ENCODE measurements around the gene ATP7B.
"Not testable (repeated sequence)": the region's sequence is repeated elsewhere in the genome, so short reads cannot be mapped to it uniquely, and the experiment has no call there.

ATP7B gene

DNA sequence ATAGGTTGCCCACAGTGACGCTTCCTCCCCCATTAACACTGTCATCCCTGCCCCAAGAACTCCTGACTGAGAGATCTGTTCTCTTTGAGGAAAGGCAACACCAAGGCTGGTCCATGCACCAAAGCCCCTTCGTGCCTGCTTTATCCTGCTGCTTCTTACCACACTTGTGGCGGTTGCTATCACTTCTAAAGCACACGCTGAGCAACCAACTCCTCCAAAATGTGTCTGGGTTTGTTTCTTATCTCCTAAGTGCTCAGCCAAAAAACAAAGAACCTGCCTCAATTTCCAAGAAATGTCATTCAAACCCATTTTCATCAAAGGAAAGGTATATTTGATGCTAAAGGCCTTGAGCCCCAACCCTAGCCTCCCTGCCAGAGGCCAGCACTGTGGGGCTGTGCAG, 14.6 kb downstream of the ATP7B start:
- DNase-seq (ENCODE audit: low read depth): no peak
- TF ChIP-seq MYC (IDR thresholded peaks at IDR 0.05; ENCODE audit: low read depth, low read length): no peak
- no peak for TF ChIP-seq POLR2A (IDR thresholded peaks at IDR 0.05; ENCODE audit: extremely low read depth, insufficient read length)
- TF ChIP-seq, protein P1, sequence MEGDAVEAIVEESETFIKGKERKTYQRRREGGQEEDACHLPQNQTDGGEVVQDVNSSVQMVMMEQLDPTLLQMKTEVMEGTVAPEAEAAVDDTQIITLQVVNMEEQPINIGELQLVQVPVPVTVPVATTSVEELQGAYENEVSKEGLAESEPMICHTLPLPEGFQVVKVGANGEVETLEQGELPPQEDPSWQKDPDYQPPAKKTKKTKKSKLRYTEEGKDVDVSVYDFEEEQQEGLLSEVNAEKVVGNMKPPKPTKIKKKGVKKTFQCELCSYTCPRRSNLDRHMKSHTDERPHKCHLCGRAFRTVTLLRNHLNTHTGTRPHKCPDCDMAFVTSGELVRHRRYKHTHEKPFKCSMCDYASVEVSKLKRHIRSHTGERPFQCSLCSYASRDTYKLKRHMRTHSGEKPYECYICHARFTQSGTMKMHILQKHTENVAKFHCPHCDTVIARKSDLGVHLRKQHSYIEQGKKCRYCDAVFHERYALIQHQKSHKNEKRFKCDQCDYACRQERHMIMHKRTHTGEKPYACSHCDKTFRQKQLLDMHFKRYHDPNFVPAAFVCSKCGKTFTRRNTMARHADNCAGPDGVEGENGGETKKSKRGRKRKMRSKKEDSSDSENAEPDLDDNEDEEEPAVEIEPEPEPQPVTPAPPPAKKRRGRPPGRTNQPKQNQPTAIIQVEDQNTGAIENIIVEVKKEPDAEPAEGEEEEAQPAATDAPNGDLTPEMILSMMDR (IDR thresholded peaks at IDR 0.05; ENCODE audit: low read depth, low read length): no peak
- TF ChIP-seq, protein P2, sequence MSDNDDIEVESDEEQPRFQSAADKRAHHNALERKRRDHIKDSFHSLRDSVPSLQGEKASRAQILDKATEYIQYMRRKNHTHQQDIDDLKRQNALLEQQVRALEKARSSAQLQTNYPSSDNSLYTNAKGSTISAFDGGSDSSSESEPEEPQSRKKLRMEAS (IDR thresholded peaks at IDR 0.05; ENCODE audit: low read depth, low read length): no peak
- H3K4me3 ChIP-seq (ENCODE audit: low read depth, low read length): no peak overlapping the region

DNA sequence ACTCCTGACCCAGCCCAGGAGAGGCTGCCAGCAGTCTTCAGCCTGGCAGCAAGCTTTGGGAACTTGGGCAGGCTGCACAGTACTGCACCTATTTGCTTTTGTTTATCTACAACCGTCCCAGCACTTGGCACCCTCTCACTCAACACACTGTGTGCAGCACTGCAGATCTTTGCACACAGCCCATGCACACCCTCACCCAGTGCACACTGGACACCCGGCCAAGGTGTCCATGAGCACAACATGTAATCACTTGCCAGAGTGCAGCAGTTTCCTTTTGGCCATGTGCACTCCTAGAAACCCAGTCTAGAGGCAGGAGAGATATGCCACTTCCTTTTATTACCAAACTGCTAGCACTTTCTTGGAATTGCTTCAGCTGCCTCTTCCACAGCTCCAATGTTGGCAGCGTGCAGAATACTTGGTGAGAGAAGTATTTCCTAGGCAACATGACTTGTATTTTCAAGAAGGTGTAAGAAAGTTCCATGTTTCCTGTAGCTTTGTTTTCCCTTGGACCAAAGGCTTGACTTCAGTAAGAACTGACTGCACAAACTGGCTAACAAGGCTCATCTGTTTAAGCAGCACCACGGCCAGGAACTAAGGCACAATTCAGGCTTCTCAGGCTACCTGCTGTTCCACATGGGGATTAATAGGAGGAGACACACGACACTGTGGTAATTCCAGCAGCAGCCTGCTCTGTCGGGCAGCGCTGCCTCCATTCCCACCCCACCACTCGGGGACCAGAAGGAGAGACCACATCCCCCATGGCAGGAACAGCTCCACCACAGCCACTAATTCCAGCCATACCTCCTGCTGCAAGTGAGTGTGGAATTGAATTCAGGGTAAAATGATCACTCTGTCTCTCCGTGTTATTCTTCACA, 15.3 kb downstream of the ATP7B start:
- DNase-seq (ENCODE audit: low read depth): peak; percentile 25
- TF ChIP-seq, protein P2 (IDR thresholded peaks at IDR 0.05; ENCODE audit: low read depth, low read length): peak; percentile 40; the same call in 1 of the 2 replicates
- TF ChIP-seq, protein P1 (IDR thresholded peaks at IDR 0.05; ENCODE audit: low read depth, low read length): no peak
- H3K4me3 ChIP-seq (ENCODE audit: low read depth, low read length): no peak overlapping the region

DNA sequence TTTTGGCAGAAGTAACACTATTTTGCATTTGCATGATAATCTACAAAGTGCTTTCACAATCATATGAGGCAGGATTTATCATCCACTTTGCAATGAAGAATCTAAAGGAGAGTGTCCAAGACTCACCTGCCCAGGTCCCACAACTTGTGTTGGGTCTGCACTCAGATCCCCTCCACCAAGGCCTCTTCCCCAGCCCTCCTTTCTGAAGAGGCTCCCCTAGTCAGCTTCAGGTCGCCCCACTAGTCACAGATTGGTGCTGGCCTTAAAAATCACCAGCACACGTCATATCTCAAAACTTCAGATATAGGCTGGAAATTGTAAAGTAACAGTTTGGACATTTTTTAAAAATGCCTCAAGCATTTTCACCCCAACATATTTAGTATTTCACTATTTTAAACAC, 17.5 kb downstream of the ATP7B start:
- DNase-seq (ENCODE audit: low read depth): no peak
- TF ChIP-seq POLR2A (IDR thresholded peaks at IDR 0.05; ENCODE audit: extremely low read depth, insufficient read length) (no peak), MYC (IDR thresholded peaks at IDR 0.05; ENCODE audit: low read depth, low read length) (no peak)
- TF ChIP-seq, protein P1 (IDR thresholded peaks at IDR 0.05; ENCODE audit: low read depth, low read length): no peak
- TF ChIP-seq, protein P2 (IDR thresholded peaks at IDR 0.05; ENCODE audit: low read depth, low read length): no peak
- H3K4me3 ChIP-seq (ENCODE audit: low read depth, low read length): no peak overlapping the region

DNA sequence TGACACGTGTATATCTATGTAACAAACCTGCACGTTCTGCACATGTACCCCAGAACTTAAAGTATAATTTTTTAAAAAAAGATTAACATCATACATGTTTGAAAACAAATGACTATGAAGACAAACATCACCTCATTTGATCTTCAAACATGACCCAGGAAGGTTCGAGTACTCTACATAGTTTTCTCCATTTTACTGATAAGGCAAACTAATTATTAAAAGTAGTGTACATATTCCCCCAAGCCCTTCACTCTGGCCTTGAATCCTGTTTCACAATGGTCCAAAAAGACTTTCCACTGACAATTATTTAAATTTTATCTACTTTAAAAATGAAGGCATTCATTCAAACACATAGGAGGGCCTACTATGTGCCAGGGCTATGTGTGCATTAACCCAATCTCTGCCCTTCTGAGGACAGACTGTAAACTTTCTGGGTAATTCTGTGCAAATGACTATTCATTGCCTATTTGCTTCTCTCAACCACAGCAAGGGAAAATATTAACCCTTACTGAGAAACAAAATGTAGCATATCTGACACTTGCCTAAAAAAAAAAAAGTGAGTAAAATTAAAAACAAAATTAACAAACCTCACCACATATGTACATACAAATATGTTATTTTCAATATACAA, 22.1 kb downstream of the ATP7B start:
- no peak for DNase-seq (ENCODE audit: low read depth)
- TF ChIP-seq, protein P2 (IDR thresholded peaks at IDR 0.05; ENCODE audit: low read depth, low read length): no peak
- TF ChIP-seq POLR2A (IDR thresholded peaks at IDR 0.05; ENCODE audit: extremely low read depth, insufficient read length) (no peak), MYC (IDR thresholded peaks at IDR 0.05; ENCODE audit: low read depth, low read length) (no peak)
- TF ChIP-seq, protein P1 (IDR thresholded peaks at IDR 0.05; ENCODE audit: low read depth, low read length): no peak
- no peak overlapping the region for H3K4me3 ChIP-seq (ENCODE audit: low read depth, low read length)

DNA sequence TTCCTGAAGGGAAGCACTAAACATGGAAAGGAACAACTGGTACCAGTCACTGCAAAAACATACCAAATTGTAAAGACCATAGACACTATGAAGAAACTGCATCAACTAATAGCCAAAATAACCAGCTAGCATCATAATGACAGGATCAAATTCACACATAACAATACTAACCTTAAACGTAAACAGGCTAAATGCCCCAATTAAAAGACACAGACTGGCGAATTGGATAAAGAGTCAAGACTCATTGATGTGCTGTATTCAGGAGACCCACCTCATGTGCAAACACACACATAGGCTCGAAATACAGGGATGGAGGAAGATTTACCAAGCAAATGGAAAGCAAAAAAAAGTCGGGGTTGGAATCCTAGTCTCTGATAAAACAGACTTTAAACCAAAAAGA, 26.3 kb downstream of the ATP7B start:
- H3K4me3 ChIP-seq (ENCODE audit: low read depth, low read length); DNase-seq (ENCODE audit: low read depth): not testable (repeated sequence)

DNA sequence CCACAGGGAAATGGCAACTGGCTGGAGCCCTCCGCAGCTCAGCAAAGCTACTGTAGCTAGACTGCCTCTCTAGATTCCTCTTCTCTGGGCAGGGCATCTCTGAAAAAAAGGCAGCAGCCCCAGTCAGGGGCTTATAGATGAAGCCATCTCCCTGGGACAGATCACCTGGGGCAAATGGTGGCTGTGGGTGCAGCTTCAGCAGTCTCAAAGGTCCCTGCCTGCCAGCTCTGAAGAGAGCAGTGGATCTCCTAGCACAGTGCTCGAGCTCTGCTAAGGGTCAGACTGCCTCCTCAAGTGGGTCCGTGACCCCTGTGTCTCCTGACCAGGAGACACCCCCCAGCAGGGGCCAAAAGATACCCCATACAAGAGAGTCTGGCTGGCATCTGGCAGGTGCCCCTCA, 28.0 kb downstream of the ATP7B start:
- not testable (repeated sequence) for H3K4me3 ChIP-seq (ENCODE audit: low read depth, low read length); DNase-seq (ENCODE audit: low read depth)

DNA sequence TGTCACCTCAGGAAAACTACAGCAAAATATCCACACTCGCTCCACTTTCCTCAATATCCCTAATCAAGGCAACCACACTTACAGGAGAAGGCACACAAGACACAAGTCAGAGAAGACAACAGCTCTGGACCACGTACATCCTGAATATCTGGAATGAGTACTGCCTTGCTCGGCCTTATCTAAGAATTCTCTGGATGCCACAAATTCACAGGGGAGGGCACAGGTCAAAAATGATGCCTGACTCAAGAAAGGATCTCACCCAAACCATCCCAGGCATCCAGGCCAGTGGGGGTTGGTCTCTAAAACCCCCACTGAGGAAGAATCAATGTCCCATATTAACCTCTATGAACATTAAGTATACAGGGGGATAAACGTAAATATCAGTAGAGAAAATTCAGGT, 29.9 kb downstream of the ATP7B start:
- no peak for DNase-seq (ENCODE audit: low read depth)
- TF ChIP-seq, protein P1 (IDR thresholded peaks at IDR 0.05; ENCODE audit: low read depth, low read length): no peak
- no peak overlapping the region for H3K4me3 ChIP-seq (ENCODE audit: low read depth, low read length)
